ENCODE data around the gene TAF1L.
"Not testable (repeated sequence)": the region's sequence is repeated elsewhere in the genome, so short reads cannot be mapped to it uniquely, and the experiment has no call there.

Gene TAF1L

DNA sequence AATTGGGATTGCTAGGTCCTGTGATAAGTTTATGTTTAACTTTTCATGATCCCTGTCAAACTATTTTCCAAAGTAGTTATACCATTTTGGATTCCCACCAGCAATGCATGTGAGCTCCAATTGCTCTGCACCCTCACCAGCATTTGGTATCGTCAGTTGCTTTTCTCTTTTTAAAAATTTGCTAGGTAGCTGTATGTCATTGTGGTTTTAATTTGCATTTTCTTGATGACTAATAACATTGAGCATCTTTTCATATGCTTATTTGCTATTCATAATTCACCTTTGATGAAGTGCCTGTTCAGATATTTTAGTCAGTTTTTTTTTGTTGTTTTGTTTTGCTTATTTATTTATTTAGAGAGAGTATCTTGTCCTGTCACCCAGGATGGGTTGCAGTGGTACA is 12.5 kb downstream of the TAF1L start:
- TF ChIP-seq POLR2A (IDR thresholded peaks at IDR 0.05; ENCODE audit: extremely low read depth, insufficient read length) (no peak), MYC (IDR thresholded peaks at IDR 0.05; ENCODE audit: low read depth, low read length) (no peak)
- TF ChIP-seq, protein P1, sequence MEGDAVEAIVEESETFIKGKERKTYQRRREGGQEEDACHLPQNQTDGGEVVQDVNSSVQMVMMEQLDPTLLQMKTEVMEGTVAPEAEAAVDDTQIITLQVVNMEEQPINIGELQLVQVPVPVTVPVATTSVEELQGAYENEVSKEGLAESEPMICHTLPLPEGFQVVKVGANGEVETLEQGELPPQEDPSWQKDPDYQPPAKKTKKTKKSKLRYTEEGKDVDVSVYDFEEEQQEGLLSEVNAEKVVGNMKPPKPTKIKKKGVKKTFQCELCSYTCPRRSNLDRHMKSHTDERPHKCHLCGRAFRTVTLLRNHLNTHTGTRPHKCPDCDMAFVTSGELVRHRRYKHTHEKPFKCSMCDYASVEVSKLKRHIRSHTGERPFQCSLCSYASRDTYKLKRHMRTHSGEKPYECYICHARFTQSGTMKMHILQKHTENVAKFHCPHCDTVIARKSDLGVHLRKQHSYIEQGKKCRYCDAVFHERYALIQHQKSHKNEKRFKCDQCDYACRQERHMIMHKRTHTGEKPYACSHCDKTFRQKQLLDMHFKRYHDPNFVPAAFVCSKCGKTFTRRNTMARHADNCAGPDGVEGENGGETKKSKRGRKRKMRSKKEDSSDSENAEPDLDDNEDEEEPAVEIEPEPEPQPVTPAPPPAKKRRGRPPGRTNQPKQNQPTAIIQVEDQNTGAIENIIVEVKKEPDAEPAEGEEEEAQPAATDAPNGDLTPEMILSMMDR (IDR thresholded peaks at IDR 0.05; ENCODE audit: low read depth, low read length): no peak
- TF ChIP-seq, protein P2, sequence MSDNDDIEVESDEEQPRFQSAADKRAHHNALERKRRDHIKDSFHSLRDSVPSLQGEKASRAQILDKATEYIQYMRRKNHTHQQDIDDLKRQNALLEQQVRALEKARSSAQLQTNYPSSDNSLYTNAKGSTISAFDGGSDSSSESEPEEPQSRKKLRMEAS (IDR thresholded peaks at IDR 0.05; ENCODE audit: low read depth, low read length): no peak
- no peak for DNase-seq (ENCODE audit: low read depth)
- no peak overlapping the region for H3K4me3 ChIP-seq (ENCODE audit: low read depth, low read length)

DNA sequence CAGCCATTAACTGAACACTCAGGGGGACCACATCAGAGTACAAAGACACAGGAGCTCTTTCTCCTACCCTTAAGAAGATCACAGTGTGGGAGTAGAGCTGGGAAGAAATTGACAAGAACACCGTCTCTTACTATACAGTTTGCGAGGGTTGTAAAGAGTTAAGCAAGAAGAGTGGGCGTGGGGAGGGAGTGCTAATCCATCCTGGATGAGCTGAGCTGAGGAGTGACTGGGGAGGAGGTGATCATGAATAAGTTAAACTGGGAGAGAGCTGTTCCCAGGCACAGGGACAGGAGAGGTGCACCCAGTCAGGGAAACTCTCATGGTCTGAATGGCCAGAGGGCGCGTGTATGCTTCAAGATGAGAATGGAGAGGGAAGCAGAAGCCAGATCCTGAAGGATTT is 17.2 kb downstream of the TAF1L start:
- H3K4me3 ChIP-seq (ENCODE audit: low read depth, low read length): no peak overlapping the region
- TF ChIP-seq, protein P1 (IDR thresholded peaks at IDR 0.05; ENCODE audit: low read depth, low read length): no peak
- TF ChIP-seq POLR2A (IDR thresholded peaks at IDR 0.05; ENCODE audit: extremely low read depth, insufficient read length) (no peak), MYC (IDR thresholded peaks at IDR 0.05; ENCODE audit: low read depth, low read length) (no peak)
- TF ChIP-seq, protein P2 (IDR thresholded peaks at IDR 0.05; ENCODE audit: low read depth, low read length): no peak
- no peak for DNase-seq (ENCODE audit: low read depth)

GRCh38 chr9:32606811-32607210 is 28.7 kb downstream of the TAF1L start:
- TF ChIP-seq POLR2A (IDR thresholded peaks at IDR 0.05; ENCODE audit: extremely low read depth, insufficient read length) (no peak), MYC (IDR thresholded peaks at IDR 0.05; ENCODE audit: low read depth, low read length) (no peak)
- TF ChIP-seq, protein P1 (IDR thresholded peaks at IDR 0.05; ENCODE audit: low read depth, low read length): no peak
- TF ChIP-seq, protein P2 (IDR thresholded peaks at IDR 0.05; ENCODE audit: low read depth, low read length): no peak
- DNase-seq (ENCODE audit: low read depth): no peak
- no peak overlapping the region for H3K4me3 ChIP-seq (ENCODE audit: low read depth, low read length)

- H3K4me3 ChIP-seq (ENCODE audit: low read depth, low read length): no peak overlapping the region
- DNase-seq (ENCODE audit: low read depth): no peak
- TF ChIP-seq MYC (IDR thresholded peaks at IDR 0.05; ENCODE audit: low read depth, low read length) (no peak), POLR2A (IDR thresholded peaks at IDR 0.05; ENCODE audit: extremely low read depth, insufficient read length) (no peak)
- TF ChIP-seq, protein P2 (IDR thresholded peaks at IDR 0.05; ENCODE audit: low read depth, low read length): no peak
- TF ChIP-seq, protein P1 (IDR thresholded peaks at IDR 0.05; ENCODE audit: low read depth, low read length): no peak
These were observed 31.3 kb downstream of the TAF1L start for GRCh38 chr9:32603914-32604852.

DNA sequence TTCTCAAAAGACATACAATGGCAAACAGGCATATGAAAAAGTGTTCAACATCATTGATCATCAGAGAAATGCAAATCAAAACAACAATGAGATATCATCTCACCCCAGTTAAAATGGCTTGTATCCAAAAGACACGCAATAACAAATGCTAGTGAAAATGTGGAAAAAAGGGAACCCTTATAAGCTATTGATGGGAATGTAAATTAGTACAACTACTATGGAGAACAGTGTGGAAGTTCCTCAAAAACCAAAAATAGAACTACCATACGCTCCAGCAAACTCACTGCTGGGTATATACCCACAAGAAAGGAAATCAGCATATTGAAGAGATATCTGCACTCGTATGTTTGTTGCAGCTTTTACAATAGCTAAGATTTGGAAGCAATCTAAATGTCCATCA is 36.4 kb downstream of the TAF1L start:
- not testable (repeated sequence) for DNase-seq (ENCODE audit: low read depth); H3K4me3 ChIP-seq (ENCODE audit: low read depth, low read length)

- TF ChIP-seq, protein P1 (IDR thresholded peaks at IDR 0.05; ENCODE audit: low read depth, low read length): no peak
- TF ChIP-seq MYC (IDR thresholded peaks at IDR 0.05; ENCODE audit: low read depth, low read length) (no peak), POLR2A (IDR thresholded peaks at IDR 0.05; ENCODE audit: extremely low read depth, insufficient read length) (no peak)
- TF ChIP-seq, protein P2 (IDR thresholded peaks at IDR 0.05; ENCODE audit: low read depth, low read length): no peak
- no peak overlapping the region for H3K4me3 ChIP-seq (ENCODE audit: low read depth, low read length)
- DNase-seq (ENCODE audit: low read depth): no peak
These were observed 38.5 kb downstream of the TAF1L start for GRCh38 chr9:32596936-32597335.
